Measurements from ENCODE around the gene PMS1.
A peak's percentile ranks its signal among the peaks of the same experiment; 100 is the strongest.
"Not testable (repeated sequence)": the region's sequence is repeated elsewhere in the genome, so short reads cannot be mapped to it uniquely, and the experiment has no call there.

Gene PMS1

DNA sequence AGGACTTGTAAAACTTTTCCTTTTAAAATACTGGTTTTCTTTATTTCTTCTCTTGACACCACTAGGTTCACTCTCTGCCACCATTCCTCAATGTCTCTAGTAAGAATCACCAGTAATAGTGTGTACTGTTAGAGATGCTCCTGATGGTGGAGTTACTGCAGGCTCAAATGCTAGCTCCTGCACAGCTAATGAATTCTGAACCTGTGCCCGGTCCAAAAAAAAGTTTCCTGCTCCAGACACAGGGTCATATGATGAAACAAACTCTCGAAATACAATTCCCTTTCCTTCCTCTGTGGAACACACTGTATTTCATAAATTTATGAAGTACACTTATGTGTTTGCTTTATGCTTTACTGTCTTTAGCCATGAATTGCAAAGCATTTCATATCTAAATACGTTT is 19.2 kb downstream of the PMS1 start:
- no peak for DNase-seq

DNA sequence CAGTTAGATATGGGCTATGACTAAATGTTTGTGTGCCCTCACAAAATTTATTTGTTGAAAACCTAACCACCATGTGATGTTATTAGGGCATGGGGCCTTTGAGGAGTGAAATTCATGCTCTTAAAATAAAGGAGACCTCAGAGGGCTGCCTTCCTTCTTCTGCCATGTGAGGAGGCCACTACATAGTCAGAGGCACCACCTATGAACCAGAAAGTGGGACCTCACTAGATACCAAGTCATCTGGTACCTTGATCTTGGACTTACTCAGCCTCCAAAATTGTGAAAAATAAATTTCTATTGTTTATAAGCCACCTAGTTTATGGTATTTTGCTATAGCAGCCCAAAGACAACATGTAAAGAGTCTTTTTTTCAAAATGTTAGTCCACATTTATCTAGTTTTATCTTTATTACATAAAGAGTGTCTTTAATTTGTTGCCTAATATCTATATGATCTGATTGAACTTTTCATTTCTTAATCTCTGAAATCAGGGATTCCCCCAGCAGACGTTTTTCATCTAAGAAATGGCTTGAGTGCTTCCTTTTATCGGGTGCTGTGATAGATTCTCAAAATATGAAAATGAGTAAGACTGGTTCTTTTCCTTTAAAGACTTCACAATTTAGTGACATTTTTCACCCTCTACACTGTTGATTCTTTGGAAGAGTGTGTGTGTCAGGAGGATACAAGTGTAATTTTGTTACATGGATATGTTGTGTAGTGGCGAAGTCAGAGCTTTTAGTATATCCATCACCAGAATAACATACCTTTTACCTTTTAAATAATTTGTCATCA is 34.2 kb downstream of the PMS1 start:
- no peak for DNase-seq

DNA sequence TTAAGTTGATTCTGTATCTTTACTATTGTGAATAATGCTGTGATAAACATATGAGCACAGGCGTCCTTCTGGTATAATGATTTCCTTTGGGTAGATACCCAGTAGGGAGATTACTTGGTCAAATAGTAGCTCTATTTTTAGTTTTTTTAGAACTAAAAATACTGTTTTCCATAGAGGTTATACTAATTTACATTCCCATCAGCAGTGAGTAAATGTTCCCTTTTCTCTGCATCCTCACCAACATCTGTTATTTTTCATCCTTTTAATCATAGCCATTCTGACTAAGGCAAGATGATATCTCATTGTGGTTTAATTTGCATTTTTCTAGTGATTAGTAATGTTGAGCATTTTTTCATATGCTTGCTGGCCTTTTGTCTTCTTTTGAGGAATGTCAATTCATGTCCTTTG is 35.1 kb downstream of the PMS1 start:
- DNase-seq = no peak

DNA sequence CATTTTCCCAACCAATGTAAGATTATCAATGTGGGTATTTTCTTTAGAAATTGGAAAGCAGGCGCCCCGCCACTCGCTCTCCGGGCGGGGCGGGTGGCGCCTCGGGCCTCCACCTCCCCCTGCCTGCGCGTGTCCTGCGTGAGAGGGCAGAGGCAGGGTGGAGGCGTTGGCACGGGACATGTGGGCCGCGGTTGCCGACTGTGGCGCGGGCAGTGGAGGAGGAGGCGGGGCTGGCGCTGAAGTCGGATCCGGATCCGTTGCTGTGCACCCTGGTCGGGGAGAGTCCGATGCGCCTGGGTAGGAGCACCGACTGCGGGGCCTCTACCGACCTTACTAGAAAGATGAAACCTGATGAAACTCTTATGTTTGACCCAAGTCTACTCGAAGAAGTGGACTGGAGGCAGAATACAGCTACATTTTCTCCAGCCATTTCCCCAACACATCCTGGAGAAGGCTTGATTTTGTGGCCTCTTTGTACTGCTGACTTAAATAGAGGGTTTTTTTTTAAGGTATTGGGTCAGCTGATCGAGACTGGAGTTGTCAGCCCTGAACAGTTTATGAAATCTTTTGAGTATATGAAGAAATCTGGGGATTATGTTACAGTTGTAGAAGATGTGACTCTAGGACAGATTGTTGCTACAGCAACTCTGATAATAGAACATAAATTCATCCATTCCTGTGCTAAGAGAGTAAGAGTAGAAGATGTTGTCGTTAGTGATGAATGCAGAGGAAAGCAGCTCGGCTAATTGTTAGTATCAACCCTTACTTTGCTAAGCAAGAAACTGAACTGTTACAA is 37.9 kb downstream of the PMS1 start:
- peak in 1 of 56 donors; percentile 3 for DNase-seq

DNA sequence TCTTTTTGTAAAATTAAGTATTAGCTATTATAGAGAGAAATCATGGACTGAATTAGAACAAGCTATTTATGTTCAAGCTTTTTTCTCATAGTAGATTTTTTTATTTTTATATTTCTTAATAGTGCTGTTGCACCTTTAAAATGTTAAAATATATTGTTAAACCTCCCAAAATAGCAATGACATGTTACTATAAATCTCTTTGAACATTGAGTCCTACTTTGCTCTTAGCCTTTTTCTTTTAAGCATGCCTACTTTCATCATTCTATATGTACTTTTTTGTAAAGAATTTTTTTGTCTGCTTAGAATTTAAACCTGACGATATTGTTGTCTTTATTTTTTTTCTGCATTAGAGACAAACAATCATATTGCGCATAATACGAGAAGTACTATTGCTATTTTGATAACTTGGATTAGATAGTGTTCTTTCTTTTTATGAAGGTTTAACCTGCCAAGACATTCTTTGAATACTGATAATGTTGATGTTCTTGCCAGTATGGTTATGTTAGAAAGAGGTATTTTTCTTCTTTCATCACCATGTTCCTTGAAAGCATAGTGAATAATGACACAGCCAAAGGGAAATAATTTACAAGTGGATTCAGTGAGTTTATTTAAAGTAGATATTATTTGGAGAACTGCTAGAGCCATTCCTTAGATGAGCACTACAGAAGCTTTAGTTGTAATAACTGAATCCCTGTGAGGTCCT is 40.6 kb downstream of the PMS1 start:
- no peak for DNase-seq

DNA sequence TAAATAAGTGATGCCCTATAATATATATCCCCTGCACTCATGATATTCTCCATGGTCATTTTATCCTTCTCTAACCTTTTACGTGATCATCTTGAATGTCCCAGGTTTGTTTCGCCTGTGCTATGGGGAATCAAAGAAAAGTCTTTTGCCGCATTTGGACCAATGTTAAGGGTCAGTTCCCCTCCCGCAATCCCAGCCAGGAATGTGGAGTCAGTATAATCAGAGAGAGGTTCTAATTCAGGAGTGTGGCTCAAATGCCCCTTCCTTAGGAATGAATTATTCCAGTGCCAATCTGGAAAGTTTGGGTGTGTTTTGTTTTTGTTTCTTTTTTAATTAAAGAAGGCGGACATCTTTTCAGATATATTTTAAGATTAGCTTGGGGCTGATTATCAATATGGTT is 41.8 kb downstream of the PMS1 start:
- DNase-seq = no peak

DNA sequence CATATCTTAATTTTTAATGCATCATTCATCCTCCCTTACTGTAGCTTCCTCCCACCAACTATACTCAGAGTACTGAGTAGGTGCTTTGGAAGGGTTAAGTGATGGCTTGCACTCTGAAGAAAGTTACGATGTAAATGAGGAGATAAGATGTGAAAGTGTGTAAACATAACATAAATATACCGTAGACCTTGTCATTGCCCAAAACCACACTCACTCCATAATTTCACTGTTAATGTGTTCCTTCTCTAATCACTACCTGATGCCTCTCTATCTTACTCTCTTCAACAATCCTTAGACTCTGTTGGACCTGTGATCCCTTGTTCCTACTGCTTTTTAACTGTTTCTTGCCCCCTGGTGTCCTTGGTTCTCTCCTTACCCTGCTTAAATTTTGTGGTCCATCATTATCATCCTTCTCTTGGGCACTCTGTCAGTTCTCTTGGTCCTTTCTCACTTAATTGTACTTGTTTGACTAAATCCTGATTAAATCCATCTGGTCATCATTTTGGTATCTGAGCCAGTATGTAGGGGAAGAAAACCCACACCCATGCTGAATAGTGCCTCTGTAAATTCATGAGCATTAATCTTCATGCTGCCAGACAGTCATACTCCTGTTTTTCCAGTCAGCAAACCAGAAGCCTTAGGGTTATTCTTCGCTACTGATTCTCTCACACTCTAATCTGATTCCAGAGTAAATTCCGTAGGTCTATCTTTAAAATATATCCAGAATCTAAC is 45.0 kb downstream of the PMS1 start:
- DNase-seq = no peak

DNA sequence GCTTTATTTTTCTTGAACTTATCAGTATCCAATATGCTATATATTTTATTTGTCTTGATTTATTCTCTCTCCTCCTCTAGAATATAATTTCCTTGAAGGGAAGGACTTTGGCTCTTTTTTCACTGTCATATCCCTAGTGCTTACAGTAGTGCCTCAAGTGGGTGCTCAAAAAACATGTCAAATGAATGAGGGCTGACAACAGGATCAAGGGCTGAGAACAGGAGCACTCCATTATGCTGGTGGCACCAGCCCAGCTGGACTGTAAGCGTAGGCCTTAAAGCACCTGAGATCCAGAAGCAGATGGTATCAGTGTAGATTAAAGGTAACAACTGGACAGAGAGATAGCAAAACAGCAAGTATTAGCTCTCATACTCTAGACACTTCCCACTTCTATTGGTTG is 46.3 kb downstream of the PMS1 start:
- DNase-seq = no peak

DNA sequence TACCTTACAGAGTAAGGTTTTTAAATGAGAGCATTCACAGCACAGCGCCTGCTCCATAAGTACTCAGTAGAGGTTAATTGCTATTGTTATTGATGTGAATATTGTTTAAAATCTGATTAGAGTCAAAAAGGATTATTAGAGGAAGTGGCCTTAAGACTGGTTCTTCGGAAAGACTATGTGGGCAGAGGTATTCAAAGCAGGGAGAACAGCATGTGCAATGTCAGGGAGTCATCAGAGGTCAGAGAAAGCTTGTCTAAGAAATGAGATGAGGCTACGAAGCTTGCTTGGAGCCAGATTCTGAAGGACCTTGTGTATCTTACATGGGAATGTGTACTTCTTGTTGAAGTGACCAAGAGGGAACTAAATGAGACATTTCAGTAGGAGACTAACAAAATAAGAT is 49.8 kb downstream of the PMS1 start:
- no peak for DNase-seq

DNA sequence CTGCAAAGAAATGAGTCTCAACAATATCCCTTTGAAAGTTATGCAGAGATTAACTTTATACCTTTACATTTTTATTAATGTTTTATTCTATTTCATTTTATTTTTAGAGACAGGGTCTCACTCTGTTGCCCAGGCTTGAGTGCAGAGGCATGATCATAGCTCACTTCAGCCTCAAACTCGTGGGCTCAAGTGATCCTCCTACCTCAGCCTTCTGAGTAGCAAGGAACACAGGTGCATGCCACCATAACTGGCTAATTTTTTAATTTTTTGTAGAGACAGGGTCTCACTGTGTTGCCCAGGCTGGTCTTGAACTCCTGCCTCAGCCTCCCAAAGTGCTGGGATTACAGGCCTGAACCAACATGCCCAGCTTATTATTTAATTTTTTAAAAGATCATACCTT is 50.4 kb downstream of the PMS1 start:
- not testable (repeated sequence) for DNase-seq

DNA sequence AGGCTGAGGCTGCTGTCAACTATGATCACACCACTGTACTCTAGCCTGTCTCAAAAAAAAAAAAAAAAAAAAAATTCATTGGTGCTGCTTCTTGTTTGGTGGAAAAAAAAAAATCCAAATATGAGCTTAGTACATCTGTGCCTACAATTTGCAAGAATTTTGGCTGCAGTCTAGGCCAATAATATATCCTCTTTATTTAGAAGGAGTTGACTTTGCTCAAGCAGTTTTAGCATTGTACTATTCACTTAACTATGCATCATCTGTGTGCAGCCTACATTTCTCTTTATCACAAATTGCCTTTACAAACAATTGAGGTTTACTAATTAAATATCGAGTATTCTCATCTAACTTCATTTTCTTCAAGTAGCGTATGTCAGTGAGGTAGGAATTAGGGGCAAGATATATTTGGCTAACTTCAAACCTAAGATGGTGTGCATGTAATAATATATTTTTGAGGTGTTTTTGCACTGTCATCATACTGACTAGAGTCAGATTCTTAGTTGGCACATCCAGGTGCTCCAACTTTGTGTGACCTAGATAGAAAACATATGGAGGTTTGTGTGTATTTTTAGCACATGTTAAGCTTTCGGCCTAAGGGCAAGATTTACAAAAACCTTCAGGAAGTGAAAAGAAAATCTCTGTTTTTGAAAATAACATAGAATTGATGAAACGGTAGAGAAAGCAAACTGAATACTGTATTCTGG is 51.8 kb downstream of the PMS1 start:
- no peak for DNase-seq

DNA sequence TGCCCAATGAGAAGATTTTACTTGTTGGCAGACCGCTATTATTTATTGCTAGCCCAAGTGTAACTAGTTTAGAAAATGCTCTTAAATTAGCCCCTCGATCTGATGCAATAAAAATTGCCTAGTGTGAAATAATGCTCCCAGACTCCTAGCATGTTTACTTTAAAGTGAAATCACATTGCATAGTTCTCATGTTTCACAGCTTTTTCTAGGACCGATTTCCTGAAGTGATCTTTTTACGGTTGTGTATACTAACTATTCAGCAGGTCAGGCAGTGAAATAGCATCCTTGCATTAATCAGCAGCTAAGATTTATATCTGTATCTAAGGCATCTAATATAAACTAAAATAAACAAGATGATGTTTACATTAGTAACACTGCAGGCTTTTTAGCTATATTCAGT is 52.4 kb downstream of the PMS1 start:
- no peak for DNase-seq

DNA sequence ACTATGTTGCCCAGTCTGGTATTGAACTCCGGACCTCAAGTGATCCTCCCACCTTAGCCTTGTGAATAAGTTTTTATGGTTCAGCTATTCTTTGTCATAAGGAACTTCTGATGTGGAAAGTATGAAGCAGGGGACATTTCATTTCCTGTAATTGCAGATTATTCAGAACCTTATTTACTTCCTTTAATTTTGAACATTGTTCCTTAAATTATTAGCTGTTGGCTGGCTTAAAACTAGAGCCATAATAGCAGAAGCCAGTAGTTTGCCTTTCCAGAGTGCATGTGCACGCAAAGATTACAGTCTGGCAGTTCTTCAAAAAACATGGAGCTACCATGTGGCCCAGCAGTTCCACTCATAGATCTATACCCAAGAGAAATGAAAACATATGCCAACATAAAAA is 53.1 kb downstream of the PMS1 start:
- DNase-seq = no peak

DNA sequence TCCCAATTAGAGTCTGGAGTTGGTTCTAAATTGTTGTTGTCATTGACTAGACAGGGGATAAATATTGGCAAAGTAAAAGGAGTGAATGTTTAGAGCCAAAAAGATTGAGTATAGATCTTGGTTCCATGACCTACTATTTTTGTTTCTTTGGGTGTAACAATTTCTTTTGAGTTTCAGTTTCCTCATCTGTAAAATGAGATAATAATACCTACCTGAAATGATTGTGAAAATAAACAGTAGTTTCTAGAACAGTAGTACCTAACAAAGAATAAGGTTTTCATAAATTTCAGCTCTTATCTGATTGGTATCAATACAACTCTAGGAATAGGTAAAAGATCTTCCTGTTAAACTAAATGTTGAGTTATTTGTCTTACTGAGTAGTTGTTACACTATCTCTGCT is 56.8 kb downstream of the PMS1 start:
- no peak for DNase-seq

DNA sequence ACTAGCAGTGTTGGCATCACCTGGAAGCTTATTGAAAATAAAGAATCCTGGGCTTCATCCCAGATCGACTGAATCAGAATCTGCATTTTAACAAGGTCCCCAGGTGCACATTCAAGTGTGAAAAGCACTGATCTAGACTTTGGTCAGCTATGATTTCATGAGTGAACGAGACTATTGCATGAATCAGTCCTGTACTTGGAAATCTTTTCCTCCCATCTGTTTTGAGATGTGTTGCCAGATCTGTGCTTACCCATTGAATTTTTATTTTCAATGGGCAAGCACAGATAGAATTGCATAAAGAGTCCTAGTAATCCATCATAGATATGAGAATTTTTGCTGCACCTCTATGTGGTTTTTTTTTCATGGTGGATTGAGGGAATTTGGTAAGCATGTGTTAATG is 64.0 kb downstream of the PMS1 start:
- no peak for DNase-seq

DNA sequence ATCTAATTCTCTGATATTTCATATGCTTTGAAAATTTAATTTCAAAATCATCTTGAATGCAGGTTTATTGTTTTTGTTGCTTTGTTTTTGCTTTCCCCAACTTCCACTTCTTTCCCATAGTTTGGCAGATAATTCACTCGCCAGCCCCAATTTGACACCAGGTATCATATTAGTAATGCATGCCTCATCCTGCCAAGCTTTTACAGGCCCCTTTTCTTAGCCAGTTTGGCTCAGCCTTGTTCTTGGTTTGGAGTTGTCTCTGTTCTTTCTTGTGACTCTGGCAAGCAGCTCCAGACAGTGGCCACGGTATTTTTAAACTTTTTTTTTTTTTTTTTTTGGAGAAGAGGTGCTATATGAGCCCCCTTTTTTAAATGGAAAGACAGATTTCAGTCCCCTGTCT is 65.3 kb downstream of the PMS1 start:
- no peak for DNase-seq

DNA sequence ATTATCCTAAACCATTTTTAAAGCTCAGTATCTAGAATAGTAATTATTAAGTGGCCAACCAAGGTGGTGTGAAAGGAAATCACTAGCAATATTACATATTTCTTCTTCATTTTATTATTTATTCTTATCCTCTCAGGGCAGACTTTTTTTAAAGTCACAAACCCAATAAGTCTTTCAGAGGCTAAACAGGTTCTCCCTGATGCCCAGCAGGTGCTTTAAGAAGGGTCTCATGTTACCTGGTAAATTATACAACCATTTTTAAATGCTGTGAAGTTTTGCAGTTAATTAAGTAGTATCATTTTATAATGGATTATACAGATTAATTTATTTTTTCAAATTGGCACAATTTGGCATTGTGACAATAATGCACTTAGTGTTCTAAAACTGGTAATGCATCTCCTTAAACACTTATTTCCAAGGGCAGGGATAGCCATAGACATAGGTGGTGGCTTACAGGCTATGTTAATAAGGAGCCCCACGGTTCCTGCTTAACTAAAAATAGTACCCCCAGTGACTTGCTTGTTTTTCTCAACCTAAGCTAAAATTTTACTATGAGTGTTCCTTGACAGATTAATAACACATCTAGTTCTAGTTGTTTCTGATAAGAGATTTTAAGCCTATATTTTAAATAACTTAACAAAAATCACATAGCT is 67.0 kb downstream of the PMS1 start:
- DNase-seq = no peak

DNA sequence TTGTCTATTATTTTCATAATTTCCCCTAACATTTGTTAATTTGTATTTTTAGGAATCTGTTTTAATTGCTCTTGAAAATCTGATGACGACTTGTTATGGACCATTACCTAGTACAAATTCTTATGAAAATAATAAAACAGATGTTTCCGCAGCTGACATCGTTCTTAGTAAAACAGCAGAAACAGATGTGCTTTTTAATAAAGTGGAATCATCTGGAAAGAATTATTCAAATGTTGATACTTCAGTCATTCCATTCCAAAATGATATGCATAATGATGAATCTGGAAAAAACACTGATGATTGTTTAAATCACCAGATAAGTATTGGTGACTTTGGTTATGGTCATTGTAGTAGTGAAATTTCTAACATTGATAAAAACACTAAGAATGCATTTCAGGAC is 69.9 kb downstream of the PMS1 start:
- no peak for DNase-seq

DNA sequence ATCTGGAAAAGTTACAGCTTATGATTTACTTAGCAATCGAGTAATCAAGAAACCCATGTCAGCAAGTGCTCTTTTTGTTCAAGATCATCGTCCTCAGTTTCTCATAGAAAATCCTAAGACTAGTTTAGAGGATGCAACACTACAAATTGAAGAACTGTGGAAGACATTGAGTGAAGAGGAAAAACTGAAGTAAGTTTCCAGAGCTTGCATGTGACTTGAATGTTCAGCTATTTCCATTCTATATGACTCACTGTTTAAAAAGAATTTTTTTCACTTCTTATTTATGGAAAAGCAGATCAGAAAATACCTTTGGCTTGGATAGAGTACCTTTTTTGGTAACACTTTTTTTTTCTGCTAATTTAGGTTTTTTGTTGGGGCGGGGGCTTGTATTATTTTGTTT is 70.7 kb downstream of the PMS1 start:
- DNase-seq = no peak

DNA sequence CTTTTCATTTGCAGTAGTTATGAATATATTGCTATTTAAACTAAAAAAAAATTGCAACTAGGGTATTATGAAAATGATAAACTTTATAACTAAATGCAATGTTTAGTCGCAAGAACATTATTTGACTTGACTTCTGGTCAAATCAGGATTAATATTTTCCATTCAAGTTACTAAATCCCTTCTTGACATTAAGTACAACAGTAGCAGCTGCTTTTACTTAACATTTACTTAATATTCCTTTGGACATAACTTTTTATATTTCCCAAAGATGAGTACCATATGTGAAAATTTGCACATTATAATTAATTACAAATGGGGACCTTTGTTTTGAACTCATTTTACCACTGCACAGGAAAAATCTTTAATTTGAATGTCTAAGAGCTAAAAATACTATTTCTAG is 74.0 kb downstream of the PMS1 start:
- DNase-seq = no peak

DNA sequence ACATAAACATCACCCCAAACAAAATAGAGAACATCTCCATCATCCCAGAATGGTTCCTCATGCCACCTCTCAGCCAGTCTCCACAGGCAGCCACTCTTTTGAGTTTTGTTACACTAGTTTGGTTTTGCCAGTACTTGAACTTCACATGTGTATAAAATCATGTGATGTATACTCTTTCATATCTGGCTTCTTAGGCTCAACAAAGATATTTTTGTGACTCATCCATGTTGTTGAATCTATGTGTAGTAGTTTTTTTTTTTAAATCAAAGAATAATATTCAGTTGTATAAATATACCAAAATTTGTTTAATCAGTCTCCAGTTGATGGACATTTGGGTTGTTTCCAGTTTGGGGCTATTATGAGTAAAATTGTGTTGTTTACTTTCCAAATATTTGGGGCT is 75.9 kb downstream of the PMS1 start:
- DNase-seq = no peak
